Uterus (tissue), 2 donors: ENCODE results near the gene CST8.

Experiments used
- POLR2A ChIP-seq, 2 donors: fragments of 450-650 bp; IDR thresholded peaks; one replicate each; pipeline ENCODE4 v1.6.1; 2016; ENCODE audit warnings: antibody characterized with exemption in 2 of 2, mild to moderate bottlenecking in 1 of 2, moderate library complexity in 1 of 2
- TF ChIP-seq, protein P1 (sequence below), 4 experiments: fragments of 200-600 bp in 2 of 4; fragments of 450-650 bp in 2 of 4; sonication (generic) in 2 of 4; IDR thresholded peaks; one replicate each; pipeline ENCODE4 v1.5.1; 2016 to 2019; ENCODE audit warnings: antibody characterized with exemption in 4 of 4, mild to moderate bottlenecking in 2 of 4, moderate library complexity in 1 of 4

DNA sequence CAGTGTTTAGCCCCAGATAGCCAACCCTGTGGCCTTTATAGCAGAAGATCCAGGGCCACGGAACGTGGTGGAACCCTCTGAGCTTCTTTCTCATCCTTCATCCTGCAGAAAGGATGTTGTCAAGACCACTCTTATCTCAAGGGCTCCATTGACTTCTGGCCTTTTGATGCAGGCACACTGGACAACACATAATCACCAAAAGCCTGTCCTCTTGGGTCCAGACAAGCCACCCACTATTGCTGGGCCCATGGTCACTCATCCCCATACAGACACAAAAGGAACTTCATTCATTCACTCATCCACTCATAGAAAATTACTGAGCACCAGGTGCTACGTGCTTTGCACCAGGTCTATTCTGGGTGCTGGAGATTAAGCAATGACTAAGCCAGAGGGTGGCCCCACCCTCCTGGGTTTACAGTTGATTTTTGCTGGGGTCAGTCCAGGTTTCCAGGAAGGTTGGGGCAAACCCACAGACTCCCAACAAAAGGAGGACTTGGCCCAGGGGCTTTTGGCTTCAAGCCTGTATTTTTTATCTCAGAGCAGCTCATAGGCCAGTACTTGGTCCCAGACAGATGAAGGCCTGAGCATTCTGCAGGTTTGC, 2.4 kb downstream of the CST8 start:
- TF ChIP-seq, protein P1, sequence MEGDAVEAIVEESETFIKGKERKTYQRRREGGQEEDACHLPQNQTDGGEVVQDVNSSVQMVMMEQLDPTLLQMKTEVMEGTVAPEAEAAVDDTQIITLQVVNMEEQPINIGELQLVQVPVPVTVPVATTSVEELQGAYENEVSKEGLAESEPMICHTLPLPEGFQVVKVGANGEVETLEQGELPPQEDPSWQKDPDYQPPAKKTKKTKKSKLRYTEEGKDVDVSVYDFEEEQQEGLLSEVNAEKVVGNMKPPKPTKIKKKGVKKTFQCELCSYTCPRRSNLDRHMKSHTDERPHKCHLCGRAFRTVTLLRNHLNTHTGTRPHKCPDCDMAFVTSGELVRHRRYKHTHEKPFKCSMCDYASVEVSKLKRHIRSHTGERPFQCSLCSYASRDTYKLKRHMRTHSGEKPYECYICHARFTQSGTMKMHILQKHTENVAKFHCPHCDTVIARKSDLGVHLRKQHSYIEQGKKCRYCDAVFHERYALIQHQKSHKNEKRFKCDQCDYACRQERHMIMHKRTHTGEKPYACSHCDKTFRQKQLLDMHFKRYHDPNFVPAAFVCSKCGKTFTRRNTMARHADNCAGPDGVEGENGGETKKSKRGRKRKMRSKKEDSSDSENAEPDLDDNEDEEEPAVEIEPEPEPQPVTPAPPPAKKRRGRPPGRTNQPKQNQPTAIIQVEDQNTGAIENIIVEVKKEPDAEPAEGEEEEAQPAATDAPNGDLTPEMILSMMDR (IDR thresholded peaks at IDR 0.05), result no peak
- TF ChIP-seq POLR2A (IDR thresholded peaks at IDR 0.05), result no peak
